Mucosa of stomach (tissue), 1 donor: ENCODE measurements around the gene ATP13A2.

Experiments used
- H3K27me3 ChIP-seq: one replicate; pipeline ENCODE4 v1.7.0; 2013; ENCODE audit warnings: mild to moderate bottlenecking, low read length; ENCODE audit not compliant: control insufficient read depth, insufficient read depth
- H3K36me3 ChIP-seq: one replicate; pipeline ENCODE4 v1.7.0; 2013; ENCODE audit warnings: low read length; ENCODE audit not compliant: control insufficient read depth, insufficient read depth
- H3K4me1 ChIP-seq: one replicate; pipeline ENCODE4 v1.7.0; 2013; ENCODE audit warnings: mild to moderate bottlenecking, low read length; ENCODE audit not compliant: control insufficient read depth, insufficient read depth
- H3K4me3 ChIP-seq: one replicate; pipeline ENCODE4 v1.7.0; 2013; ENCODE audit warnings: low read length
- H3K9ac ChIP-seq: one replicate; pipeline ENCODE4 v1.7.0; 2013; ENCODE audit warnings: mild to moderate bottlenecking, low read length, moderate library complexity
- H3K9me3 ChIP-seq: one replicate; pipeline ENCODE4 v1.7.0; 2013; ENCODE audit warnings: mild to moderate bottlenecking, low read length, moderate library complexity; ENCODE audit not compliant: control insufficient read depth
- donor health status: Pancreatic carcinoma.

Gene ATP13A2, protein sequence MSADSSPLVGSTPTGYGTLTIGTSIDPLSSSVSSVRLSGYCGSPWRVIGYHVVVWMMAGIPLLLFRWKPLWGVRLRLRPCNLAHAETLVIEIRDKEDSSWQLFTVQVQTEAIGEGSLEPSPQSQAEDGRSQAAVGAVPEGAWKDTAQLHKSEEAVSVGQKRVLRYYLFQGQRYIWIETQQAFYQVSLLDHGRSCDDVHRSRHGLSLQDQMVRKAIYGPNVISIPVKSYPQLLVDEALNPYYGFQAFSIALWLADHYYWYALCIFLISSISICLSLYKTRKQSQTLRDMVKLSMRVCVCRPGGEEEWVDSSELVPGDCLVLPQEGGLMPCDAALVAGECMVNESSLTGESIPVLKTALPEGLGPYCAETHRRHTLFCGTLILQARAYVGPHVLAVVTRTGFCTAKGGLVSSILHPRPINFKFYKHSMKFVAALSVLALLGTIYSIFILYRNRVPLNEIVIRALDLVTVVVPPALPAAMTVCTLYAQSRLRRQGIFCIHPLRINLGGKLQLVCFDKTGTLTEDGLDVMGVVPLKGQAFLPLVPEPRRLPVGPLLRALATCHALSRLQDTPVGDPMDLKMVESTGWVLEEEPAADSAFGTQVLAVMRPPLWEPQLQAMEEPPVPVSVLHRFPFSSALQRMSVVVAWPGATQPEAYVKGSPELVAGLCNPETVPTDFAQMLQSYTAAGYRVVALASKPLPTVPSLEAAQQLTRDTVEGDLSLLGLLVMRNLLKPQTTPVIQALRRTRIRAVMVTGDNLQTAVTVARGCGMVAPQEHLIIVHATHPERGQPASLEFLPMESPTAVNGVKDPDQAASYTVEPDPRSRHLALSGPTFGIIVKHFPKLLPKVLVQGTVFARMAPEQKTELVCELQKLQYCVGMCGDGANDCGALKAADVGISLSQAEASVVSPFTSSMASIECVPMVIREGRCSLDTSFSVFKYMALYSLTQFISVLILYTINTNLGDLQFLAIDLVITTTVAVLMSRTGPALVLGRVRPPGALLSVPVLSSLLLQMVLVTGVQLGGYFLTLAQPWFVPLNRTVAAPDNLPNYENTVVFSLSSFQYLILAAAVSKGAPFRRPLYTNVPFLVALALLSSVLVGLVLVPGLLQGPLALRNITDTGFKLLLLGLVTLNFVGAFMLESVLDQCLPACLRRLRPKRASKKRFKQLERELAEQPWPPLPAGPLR

DNA sequence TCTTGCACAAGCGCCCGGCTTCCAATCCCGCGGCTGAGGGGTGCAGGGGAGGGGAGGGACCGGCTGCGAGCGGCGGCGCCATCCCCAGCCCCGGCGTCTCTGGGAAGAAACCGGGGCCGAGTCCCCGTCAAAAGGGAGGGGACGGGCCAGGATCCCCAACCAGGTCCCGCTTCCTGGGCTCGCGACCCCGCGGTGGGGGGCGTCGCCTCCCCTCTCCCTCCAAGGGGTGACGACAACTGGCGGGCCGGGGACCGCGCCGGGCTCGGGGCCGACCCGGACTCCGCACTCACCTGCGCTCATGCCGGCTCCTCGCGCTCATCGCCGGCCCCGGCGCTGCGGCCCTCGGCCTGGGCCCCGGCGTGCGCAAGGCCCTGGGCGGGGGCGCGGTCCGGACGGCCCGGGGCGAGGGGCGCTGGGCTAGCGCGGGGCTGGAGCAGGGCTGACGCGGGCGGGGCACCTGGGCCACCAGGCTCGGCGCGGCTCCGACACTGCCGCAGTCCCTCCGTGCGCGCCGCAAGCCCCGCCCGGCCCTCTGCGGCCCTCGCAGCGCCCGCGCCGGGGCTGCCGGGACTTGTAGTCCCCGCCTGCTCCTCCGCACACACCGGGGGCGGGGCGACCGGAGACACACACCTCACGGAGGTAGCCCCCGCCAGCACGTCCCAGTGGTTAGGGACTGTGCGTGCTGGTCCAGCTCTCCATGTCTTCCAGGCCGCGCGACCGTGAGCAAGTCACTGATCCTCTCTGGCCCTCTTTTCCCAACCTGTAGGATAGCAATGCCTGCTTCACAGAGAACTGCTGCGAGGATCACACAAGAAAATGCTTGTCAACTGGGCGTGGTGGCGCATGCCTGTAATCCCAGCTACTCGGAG is at the start of gene ATP13A2:
Gene ATP13A2 (minus strand): TSS at position 490 of the 869 bp plus-strand sequence. CDS start 190 bp downstream, at position 300.
- Histone ChIP-seq H3K9ac (peak within 1 kb of the TSS; percentile 42), H3K27me3 (no peaks in the 10 kb centered on the region), H3K9me3 (no peaks in the 10 kb centered on the region), H3K36me3 (no peaks in the 10 kb centered on the region), H3K4me3 (peak within 1 kb of the TSS; percentile 66), H3K4me1 (peaks cover 19% of the 10 kb centered on the region)

DNA sequence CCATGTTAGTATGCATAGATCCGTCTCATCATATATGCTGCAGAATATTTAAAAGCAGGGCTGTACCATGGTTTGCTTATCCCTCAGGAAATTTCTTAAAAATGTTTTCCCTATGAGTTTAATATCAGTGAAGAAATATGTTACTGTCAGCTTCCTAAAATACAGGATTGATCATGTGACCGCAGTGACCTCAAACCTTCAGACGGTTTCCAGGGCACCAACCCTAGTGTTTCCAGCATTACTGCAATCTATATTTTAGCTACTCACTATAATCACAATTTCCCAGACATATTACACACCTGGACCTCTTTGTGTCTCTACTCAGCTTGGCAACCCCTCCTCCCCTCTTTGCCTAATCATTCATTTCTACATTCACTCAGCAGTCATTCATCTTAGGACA is 49.8 kb upstream of the ATP13A2 start:
- Histone ChIP-seq H3K9me3 (no peaks in the 10 kb centered on the region), H3K4me1 (no peaks in the 10 kb centered on the region), H3K27me3 (no peaks in the 10 kb centered on the region), H3K4me3 (no peak overlapping the region), H3K36me3 (no peaks in the 10 kb centered on the region), H3K9ac (no peak overlapping the region)

DNA sequence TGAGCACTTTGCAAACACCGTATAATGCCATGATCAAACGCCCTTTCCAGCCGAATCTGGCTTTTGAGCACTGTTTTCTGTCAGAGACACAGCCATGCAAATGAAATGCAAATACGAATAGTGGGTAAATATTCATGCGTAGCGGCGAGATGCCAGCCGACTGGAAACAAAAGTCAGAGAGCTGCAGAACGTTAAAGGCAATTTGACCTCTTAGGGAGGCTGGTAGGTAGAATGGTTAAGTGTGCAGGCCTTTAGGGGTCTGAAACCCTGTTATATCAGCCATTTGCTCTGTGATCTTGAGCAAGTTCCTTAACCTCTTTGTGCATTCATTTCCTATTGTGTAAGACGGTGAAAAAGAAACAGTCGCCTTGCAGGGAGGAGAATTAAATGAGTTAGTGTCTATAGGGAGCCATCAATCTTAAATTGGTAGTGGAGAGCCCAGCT is 48.6 kb upstream of the ATP13A2 start:
- no peaks in the 10 kb centered on the region for H3K9me3 ChIP-seq
- H3K27me3 ChIP-seq: no peaks in the 10 kb centered on the region
- no peaks in the 10 kb centered on the region for H3K36me3 ChIP-seq
- no peak overlapping the region for H3K9ac ChIP-seq
- no peak overlapping the region for H3K4me3 ChIP-seq
- H3K4me1 ChIP-seq: no peaks in the 10 kb centered on the region

DNA sequence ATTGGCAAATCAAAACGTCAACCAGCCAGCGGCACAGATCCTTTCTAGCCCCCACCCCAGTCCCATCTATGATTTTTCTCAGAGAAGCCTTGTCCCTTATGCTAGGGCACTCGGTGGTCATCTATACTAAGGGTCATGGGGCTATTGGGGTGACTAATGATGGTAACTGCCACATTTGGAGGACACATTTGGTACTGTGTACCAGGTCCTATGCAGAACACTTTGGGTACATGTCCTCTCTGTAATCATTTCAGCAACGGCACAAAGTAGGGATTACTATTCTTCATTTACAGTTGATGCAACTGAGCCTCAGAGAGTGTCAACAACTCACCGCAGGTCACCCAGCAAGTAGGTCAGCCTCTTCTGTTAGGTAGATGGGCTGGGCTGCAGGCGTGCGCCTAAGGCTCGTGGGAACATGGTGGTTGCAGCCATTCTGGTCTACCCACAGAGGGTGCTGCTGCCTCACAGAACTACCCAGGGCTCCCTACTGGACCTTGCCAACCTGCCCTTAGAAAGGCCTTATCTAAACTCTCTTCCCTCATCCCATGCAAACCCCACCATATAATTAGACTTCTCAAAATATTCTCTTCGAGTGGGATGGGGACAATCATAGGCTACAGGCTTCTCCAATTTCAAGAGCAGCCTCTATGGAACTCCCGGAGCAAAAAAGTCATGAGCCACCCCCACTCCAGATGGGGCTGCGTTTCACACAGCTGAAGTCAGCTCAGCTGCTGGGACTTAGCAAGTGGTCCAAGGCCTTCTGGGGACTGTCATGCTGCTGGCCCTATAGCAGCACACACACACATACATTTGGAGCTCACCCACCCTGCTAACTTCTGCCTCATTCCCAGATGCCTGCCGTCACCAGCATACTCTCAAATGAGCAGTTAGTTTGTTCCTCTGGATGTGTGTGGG is 47.9 kb upstream of the ATP13A2 start:
- Histone ChIP-seq H3K4me3 (no peak overlapping the region), H3K4me1 (no peaks in the 10 kb centered on the region), H3K9me3 (no peaks in the 10 kb centered on the region), H3K36me3 (no peaks in the 10 kb centered on the region), H3K27me3 (no peaks in the 10 kb centered on the region), H3K9ac (no peak overlapping the region)

DNA sequence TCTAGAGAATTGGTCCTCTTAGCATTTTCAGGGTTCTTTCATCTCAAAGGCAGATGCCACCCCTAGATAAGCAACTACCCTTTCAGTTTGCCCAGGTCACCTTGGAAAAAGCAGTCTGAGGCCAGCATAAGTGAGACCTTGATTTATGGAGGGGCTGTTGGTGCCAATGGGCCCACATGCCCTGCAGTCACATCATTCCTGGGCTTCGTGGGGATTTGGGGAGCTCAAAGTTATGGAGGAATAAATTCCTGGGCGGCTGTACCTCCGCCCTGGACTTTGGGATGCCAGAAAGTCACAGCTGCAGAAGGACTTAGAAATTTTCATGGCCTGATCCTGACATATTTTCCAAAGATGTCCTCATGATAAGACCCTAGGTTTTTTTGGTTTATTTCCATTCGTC is 44.8 kb upstream of the ATP13A2 start:
- H3K9ac ChIP-seq: no peak overlapping the region
- no peak overlapping the region for H3K4me3 ChIP-seq
- H3K27me3 ChIP-seq: no peaks in the 10 kb centered on the region
- no peaks in the 10 kb centered on the region for H3K36me3 ChIP-seq
- no peaks in the 10 kb centered on the region for H3K9me3 ChIP-seq
- H3K4me1 ChIP-seq: peaks cover 12% of the 10 kb centered on the region

DNA sequence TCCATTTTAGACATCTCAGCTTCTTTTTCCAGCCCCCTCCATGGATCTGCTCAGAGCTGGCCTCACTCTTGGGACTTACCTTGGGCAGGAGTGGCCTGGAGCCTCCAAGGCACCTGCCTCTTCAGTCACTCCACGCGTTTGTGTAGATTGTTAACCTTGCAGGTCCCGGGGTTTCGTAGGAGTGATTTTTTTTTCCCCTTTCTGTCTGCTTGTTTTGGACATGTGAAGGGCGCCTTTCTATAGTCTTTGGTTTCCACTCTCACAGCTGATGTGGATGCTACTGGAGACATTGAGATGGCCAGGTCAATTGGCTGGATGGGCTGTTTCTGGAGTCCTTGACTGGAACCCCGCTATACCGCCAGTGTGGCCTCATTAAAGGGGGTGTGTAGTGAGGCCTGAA is 44.1 kb upstream of the ATP13A2 start:
- Histone ChIP-seq H3K9ac (no peak overlapping the region), H3K27me3 (no peaks in the 10 kb centered on the region), H3K36me3 (no peaks in the 10 kb centered on the region), H3K9me3 (no peaks in the 10 kb centered on the region), H3K4me1 (peaks cover 12% of the 10 kb centered on the region), H3K4me3 (no peak overlapping the region)

DNA sequence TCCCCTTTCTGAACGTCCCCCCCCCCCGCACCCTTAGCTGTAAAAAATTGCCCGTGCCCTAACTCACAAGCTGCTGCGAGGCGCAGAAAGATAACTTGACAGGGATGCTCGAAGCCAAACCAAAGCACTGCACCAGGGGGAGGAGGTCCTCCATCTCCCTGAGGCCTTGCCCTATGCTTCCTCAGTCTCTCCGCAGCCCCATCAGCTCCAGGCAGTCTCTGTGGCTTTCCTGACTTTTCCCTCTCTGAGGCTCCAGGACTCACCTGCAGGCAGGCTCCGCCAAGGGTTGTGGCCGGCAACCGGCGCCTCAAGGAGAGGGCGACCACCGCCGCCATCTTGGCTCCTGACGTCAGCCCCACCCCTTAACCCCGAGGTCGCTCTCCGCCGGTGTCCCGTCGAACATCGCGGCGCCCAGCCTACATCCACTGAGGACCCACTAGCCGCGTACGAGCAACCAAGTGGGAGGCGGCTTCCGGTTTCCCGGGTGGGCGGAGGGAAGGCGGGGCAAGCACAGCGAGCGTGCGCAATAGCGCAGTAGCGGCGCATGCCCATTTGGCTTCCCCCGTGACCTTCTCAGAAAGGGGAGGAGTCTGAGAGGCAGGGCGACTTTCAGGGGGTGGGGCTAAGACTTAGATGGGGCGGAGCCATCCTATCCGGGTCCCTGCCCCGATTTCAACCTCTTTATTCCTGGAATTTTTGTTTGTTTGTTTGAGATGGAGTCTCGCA is 42.1 kb upstream of the ATP13A2 start, which contains the start of gene SDHB:
Gene SDHB (minus strand): TSS at position 348 of the 726 bp plus-strand sequence. CDS start 13 bp downstream, at position 335.
- peak within 1 kb of the TSS; percentile 73 for H3K4me3 ChIP-seq
- H3K27me3 ChIP-seq: no peaks in the 10 kb centered on the region
- H3K9me3 ChIP-seq: no peaks in the 10 kb centered on the region
- no peaks in the 10 kb centered on the region for H3K36me3 ChIP-seq
- H3K4me1 ChIP-seq: peaks cover 12% of the 10 kb centered on the region
- H3K9ac ChIP-seq: peak within 1 kb of the TSS; percentile 79

DNA sequence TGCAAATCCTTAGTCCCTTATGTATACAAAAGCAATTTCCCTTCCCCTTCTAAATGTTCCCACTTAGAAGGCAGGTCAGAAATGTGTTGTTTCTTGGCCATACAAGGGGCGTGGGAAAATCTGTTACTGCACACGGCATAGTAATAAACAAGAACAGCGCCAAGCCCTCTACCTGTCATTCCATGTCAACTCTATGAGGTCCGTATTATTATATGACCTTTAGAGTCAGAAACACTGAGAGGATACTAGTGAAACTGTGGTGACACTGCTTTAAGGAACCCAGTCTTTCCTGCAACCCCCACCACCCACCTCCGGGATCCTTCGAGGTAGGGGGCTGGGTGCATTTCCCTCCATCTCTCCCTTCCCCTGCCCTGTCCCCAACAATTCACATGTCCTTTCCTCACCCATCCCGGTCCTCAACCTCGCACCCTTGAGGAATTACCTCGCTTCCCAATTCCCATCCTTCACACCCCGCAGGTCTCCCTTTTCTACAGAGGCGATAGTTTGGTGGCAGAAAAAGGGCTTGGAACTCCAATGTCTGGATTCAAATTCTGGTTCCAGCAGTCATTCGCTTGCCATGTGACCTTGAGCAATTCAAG is 41.5 kb upstream of the ATP13A2 start:
- H3K27me3 ChIP-seq: no peaks in the 10 kb centered on the region
- no peaks in the 10 kb centered on the region for H3K9me3 ChIP-seq
- peak overlapping the region; percentile 79 for H3K9ac ChIP-seq
- no peaks in the 10 kb centered on the region for H3K36me3 ChIP-seq
- peaks cover 12% of the 10 kb centered on the region for H3K4me1 ChIP-seq
- H3K4me3 ChIP-seq: peak overlapping the region; percentile 73

DNA sequence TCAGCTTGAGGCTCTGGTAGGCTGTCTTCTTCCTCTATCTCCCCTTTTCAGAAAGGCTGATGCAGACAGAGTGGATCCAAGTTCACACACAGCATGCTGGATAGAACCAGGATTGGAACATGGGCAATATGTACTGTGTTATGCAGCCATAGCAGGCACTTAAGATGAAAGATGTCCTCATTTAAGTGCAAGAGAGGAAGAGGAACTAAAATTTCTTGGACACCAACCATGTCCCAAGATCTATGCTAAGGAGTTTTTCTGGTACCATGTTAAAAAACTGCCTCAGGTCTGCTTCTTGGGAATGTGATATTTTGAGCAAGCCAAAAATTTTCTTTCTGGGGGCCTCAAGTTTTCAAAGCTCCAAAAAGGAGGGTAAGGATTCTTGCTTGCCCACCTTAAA is 40.9 kb upstream of the ATP13A2 start:
- Histone ChIP-seq H3K36me3 (no peaks in the 10 kb centered on the region), H3K27me3 (no peaks in the 10 kb centered on the region), H3K4me1 (peaks cover 12% of the 10 kb centered on the region), H3K4me3 (no peak overlapping the region), H3K9me3 (no peaks in the 10 kb centered on the region), H3K9ac (peak overlapping the region; percentile 79)

DNA sequence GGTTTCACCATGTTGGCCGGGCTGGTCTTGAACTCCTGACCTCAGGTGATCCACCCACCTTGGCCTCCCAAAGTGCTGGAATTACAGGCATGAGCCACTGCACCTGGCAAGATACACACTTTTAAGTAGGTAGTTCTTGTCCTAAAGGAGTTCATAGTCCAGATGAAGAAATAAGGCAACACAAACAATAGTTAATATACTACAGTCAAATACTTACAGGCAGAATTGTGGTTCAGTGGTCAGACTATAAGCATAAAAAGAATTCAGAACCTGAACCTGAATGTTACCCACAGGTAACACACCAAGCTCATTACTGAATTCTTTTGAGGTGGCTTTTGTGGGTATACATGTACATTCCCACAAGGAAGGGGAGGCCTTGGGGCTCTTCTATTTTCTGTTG is 40.3 kb upstream of the ATP13A2 start:
- H3K9me3 ChIP-seq: no peaks in the 10 kb centered on the region
- no peaks in the 10 kb centered on the region for H3K27me3 ChIP-seq
- H3K9ac ChIP-seq: no peak overlapping the region
- peaks cover 12% of the 10 kb centered on the region for H3K4me1 ChIP-seq
- H3K4me3 ChIP-seq: no peak overlapping the region
- H3K36me3 ChIP-seq: no peaks in the 10 kb centered on the region
